Esophagus muscularis mucosa (tissue), 4 donors: ENCODE data around the gene AKR1E2. TPM values are rescaled to one million over a fixed set of nuclear protein-coding genes. Genes with fewer than 3 reads are reported as not detected.

Experiments used
- DNase-seq: peaks from one replicate; pipeline ENCODE4 v3.0.0-alpha.2; 2017; ENCODE audit errors: extremely low spot score
- H3K27ac ChIP-seq, 4 donors: fragments of 200-600 bp; sonication (generic); replicated peaks in 1 of 4; 1 replicate in 3 of 4; 2 replicates in 1 of 4; pipeline ENCODE4 v1.5.1; 2016 to 2019; ENCODE audit warnings: mild to moderate bottlenecking in 1 of 4
- H3K27me3 ChIP-seq, 4 donors: fragments of 200-600 bp; sonication (generic); one replicate each; pipeline versions ENCODE4 v1.5.1 to v1.6.0; 2016 to 2019
- H3K36me3 ChIP-seq, 4 donors: fragments of 200-600 bp; sonication (generic); one replicate each; pipeline ENCODE4 v1.5.1; 2016 to 2019
- H3K4me1 ChIP-seq, 4 donors: fragments of 200-600 bp; sonication (generic); one replicate each; pipeline ENCODE4 v1.5.1; 2016 to 2019
- H3K4me3 ChIP-seq, 4 donors: fragments of 200-600 bp; sonication (generic); 1 replicate in 2 of 4; 2 replicates in 2 of 4; pipeline ENCODE4 v1.5.1; 2016 to 2019; ENCODE audit warnings: mild to moderate bottlenecking in 4 of 4, moderate library complexity in 1 of 4
- H3K9me3 ChIP-seq, 4 donors: fragments of 200-600 bp; sonication (generic); 1 replicate in 3 of 4; 2 replicates in 1 of 4; pipeline ENCODE4 v1.5.1; 2016 to 2019
- EP300 ChIP-seq: sonication (generic); formaldehyde crosslinking; IDR thresholded peaks from one replicate; pipeline ENCODE4 v1.6.1; 2017; ENCODE audit warnings: antibody characterized with exemption
- POLR2A ChIP-seq: fragments of 450-650 bp; IDR thresholded peaks from one replicate; pipeline ENCODE4 v1.6.1; 2017; ENCODE audit warnings: antibody characterized with exemption, moderate library complexity, mild to moderate bottlenecking, low read depth
- POLR2AphosphoS5 ChIP-seq, 2 donors: sonication (generic); formaldehyde crosslinking; IDR thresholded peaks; one replicate each; pipeline ENCODE4 v1.6.1; 2017; ENCODE audit warnings: antibody characterized with exemption in 2 of 2
- WGBS: methylation state at CpG from one replicate; pipeline ENCODE4 v1.1.5; 2018; 5-methylcytosine and 5-hydroxymethylcytosine counted together
- intact Hi-C: fragments of 100-400 bp; cut with DNase I; formaldehyde crosslinking; loops from one replicate; pipeline ENCODE4 v1.15.1; 2023
- total RNA-seq, 4 donors: library from RNA; depleted of rRNA; stranded (reverse); fragments of >200 nt; gene quantifications; one replicate each; pipeline versions ENCODE4 v1.1.0 to v1.2.1, GENCODE V29; 2016
- TF ChIP-seq, protein P1 (sequence below), 3 experiments: fragments of 200-600 bp in 2 of 3; fragments of 450-650 bp in 1 of 3; sonication (generic) in 2 of 3; IDR thresholded peaks; one replicate each; pipeline ENCODE4 v1.5.1; 2017 to 2019; ENCODE audit warnings: antibody characterized with exemption in 3 of 3, mild to moderate bottlenecking in 2 of 3, moderate library complexity in 1 of 3

AKR1E2 gene
- total RNA-seq, 4 donors from 2014 or later, result 16.5 to 21.0 (median 18.0) TPM

DNA sequence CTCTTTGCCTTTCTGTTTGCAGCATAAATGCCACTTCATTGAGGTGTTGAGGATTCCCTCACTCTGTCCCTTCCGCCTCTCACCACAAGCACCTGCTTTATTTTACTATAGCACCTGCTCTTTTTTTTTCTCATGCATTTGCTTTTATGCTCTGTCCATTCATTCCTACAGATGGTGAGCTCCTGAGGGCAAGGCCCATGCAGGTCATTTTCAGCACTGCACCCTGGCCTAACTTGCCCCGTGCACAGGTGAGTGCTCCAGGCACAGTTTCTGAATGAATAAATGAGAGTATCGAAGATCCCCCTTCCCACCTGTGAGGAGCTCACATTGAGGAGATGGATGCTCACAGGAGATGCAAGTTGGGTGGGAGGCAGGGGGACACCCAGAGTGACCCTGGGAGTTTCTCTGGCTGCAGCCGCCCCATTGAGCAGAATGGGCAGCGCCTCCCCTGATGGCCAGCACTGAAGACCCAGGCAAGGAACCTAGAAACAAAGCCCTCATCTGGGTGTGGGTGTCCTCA, 1.2 kb upstream of the AKR1E2 start:
- Histone ChIP-seq H3K36me3 (no peaks in the 10 kb centered on the region), H3K9me3 (no peaks in the 10 kb centered on the region), H3K4me1 (peaks cover 5 to 40% (median 29%) of the 10 kb centered on the region in 4 donors), H3K27me3 (no peaks in the 10 kb centered on the region), H3K4me3 (no peak overlapping the region), H3K27ac (peak overlapping the region in 2 of 4 donors; percentile 96 to 97)
- DNase-seq, result peak; percentile 82
- TF ChIP-seq EP300 (no peak), POLR2AphosphoS5 (IDR thresholded peaks at IDR 0.05) (no peak), POLR2A (no peak)
- TF ChIP-seq, protein P1, sequence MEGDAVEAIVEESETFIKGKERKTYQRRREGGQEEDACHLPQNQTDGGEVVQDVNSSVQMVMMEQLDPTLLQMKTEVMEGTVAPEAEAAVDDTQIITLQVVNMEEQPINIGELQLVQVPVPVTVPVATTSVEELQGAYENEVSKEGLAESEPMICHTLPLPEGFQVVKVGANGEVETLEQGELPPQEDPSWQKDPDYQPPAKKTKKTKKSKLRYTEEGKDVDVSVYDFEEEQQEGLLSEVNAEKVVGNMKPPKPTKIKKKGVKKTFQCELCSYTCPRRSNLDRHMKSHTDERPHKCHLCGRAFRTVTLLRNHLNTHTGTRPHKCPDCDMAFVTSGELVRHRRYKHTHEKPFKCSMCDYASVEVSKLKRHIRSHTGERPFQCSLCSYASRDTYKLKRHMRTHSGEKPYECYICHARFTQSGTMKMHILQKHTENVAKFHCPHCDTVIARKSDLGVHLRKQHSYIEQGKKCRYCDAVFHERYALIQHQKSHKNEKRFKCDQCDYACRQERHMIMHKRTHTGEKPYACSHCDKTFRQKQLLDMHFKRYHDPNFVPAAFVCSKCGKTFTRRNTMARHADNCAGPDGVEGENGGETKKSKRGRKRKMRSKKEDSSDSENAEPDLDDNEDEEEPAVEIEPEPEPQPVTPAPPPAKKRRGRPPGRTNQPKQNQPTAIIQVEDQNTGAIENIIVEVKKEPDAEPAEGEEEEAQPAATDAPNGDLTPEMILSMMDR (IDR thresholded peaks at IDR 0.05), result no peak
- intact Hi-C loops, result no loop called here
- WGBS, result 95% methylated on average over 5 of the region's 5 CpGs

DNA sequence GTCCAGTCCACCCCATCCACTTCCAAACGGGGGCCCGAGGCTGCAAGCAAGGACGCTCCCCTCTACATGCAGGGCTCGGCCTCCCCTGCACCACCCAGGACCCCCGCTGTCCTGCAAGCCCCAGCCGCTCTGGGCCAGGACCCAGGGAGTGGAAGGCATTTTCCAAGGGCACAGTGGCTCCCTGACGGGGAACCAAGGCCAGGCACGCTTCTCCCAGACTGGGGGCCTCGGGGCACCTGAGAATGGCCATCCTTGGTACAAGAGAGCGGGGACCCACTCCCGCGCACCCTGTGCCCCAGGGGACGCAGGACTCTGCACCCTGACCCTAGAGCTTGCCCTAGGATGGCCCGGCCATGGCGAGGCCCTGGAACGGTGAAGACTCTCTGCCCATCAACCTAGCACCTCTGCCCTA, 545 bp upstream of the AKR1E2 start:
- intact Hi-C loops, result no loop called here
- peak overlapping the region; percentile 67 to 82 (median 72) for H3K4me3 ChIP-seq

DNA sequence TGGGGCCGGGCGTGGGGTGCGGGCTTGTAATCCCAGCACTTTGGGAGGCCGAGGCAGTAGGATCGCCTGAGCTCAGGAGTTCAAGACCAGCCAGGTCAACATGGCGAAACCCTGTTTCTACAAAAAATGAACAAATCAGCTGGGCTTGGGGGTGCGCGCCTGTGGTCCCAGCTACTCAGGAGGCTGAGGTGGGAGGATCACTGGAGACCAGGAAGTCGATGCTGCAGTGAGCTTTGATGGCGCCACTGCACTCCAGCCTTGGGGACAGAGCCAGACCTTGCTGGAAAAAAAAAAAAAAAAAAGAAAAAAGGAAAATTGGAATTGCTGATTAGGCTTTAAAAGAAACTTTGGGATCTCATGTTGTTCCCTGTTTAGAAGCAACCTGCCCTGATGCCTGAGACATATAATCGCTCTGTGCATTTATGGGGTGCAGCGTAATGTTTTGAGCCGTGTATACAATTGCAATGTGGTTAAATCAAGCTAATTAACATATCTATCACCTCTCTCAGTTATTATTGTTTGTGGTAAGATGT, 851 bp downstream of the AKR1E2 start:
- DNase-seq, result no peak
- intact Hi-C loops, result no loop called here

More for the DNA sequence above, 545 bp upstream of the AKR1E2 start:
- 96% methylated on average over 15 of the region's 16 CpGs for WGBS
- TF ChIP-seq, protein P1 (IDR thresholded peaks at IDR 0.05), result no peak
- TF ChIP-seq POLR2AphosphoS5 (IDR thresholded peaks at IDR 0.05), result no peak
- TF ChIP-seq POLR2A, result no peak
- TF ChIP-seq EP300, result no peak
- Histone ChIP-seq H3K27me3 (no peaks in the 10 kb centered on the region), H3K9me3 (no peaks in the 10 kb centered on the region), H3K36me3 (no peaks in the 10 kb centered on the region), H3K4me1 (peaks cover 5 to 40% (median 28%) of the 10 kb centered on the region in 4 donors), H3K27ac (peak overlapping the region; percentile 91 to 97 (median 96))
- DNase-seq, result peak; percentile 74

DNA sequence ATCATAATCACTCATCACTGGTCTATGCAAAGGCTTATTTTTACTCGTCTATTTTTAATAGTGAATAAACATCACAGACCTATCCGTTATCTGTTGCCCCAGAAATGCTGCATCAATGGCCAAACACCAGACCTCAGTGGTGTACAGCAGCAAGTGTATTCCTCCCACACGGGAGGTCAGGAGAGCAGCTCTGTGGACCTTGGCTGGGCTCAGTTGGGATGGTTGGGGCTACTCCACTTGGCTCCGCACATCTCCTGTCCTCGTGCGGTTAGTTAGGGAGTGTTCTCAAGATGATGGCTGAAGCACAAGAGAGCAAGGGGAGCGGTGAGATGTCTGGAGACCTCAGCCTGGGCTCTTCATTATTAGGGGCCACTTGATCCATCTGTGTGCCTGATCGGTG, 2.0 kb downstream of the AKR1E2 start:
- Histone ChIP-seq H3K27me3 (no peaks in the 10 kb centered on the region), H3K36me3 (peaks cover 0 to 21% (median 10%) of the 10 kb centered on the region in 4 donors), H3K4me1 (peaks cover 5 to 23% (median 16%) of the 10 kb centered on the region in 4 donors), H3K4me3 (no peak overlapping the region), H3K27ac (no peak overlapping the region), H3K9me3 (no peaks in the 10 kb centered on the region)
- TF ChIP-seq POLR2AphosphoS5 (IDR thresholded peaks at IDR 0.05) (no peak), EP300 (no peak), POLR2A (no peak)
- TF ChIP-seq, protein P1 (IDR thresholded peaks at IDR 0.05), result no peak
- peak; percentile 29 for DNase-seq
- 64% methylated on average over 8 of the region's 8 CpGs for WGBS
- intact Hi-C loops, result no loop called here

More for the DNA sequence above, 851 bp downstream of the AKR1E2 start:
- Histone ChIP-seq H3K36me3 (peaks cover 0 to 13% (median 6%) of the 10 kb centered on the region in 4 donors), H3K9me3 (no peaks in the 10 kb centered on the region), H3K27me3 (no peaks in the 10 kb centered on the region), H3K4me3 (peak overlapping the region; percentile 67 to 82 (median 72)), H3K4me1 (peaks cover 5 to 31% (median 16%) of the 10 kb centered on the region in 4 donors), H3K27ac (peak overlapping the region; percentile 91 to 97 (median 96))
- no peak for TF ChIP-seq EP300
- TF ChIP-seq POLR2A, result no peak
- no peak for TF ChIP-seq POLR2AphosphoS5 (IDR thresholded peaks at IDR 0.05)
- TF ChIP-seq, protein P1 (IDR thresholded peaks at IDR 0.05), result no peak
- WGBS, result 54% methylated on average over 13 of the region's 13 CpGs
